Gastrocnemius medialis (tissue), 4 donors: ENCODE measurements around the gene APBB2.

Experiments
- CTCF ChIP-seq, 5 experiments: fragments of 450-650 bp in 3 of 5; fragments of 200-600 bp in 2 of 5; sonication (generic) in 2 of 5; IDR thresholded peaks in 4 of 5; conservative IDR thresholded peaks in 1 of 5; 1 replicate in 4 of 5; 2 replicates in 1 of 5; pipeline ENCODE4 v1.5.1; 2016 to 2019; ENCODE audit warnings: antibody characterized with exemption in 5 of 5, mild to moderate bottlenecking in 3 of 5, moderate library complexity in 3 of 5
- POLR2A ChIP-seq, 2 donors: fragments of 450-650 bp; IDR thresholded peaks; one replicate each; pipeline ENCODE4 v1.6.1; 2017; ENCODE audit warnings: antibody characterized with exemption in 2 of 2, mild to moderate bottlenecking in 2 of 2, moderate library complexity in 2 of 2

DNA sequence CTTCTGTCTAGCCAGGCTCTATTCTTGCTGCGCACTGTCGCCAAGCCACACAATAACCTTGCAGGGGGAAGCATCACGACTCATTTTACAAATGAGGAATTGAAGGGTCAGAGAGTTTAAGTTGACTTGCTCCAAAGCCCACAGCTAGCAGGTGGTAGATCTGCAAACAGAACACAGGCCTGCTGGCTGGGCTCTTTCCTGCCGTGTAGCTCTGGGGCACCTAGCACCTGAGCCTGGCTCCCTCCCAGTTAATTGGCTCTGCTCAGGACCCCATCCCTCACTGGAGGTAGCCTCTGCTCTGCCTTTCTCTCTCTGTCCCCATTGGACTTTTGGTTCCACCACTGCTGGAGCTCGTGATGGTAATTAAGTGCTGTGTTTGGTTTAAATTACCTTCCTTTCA is 366.1 kb downstream of the APBB2 start:
- TF ChIP-seq CTCF (IDR thresholded peaks at IDR 0.05 in 4 of 5, conservative IDR thresholded peaks at IDR 0.05 in 1 of 5), result no peak
- no peak for TF ChIP-seq POLR2A (IDR thresholded peaks at IDR 0.05)
